ENCODE data around the gene DPYSL5. TPM values are rescaled to one million over a fixed set of nuclear protein-coding genes. Genes with fewer than 3 reads are reported as not detected.
A peak's percentile ranks its signal among the peaks of the same experiment; 100 is the strongest.

DPYSL5 gene
- total RNA-seq, 5 donors from 2014 or later (not counting 1 experiment from before 2014, with no cell fraction given), result not detected

- H3K9me3 Mint-ChIP-seq, result no peaks in the 10 kb centered on the region
- WGBS (ENCODE audit: insufficient coverage), result 78% methylated on average over 7 of the region's 10 CpGs
- Histone ChIP-seq H3K9me3 (no peaks in the 10 kb centered on the region), H3K27me3 (replicated peaks in 1 of 2; ENCODE audit: control insufficient read depth in 2 of 2, extremely low read depth in 1 of 2, insufficient read depth in 2 of 2, low read length in 1 of 2) (peaks cover 0 to 35% of the 10 kb centered on the region in 2 experiments), H3K36me3 (ENCODE audit: control insufficient read depth in 2 of 2, extremely low read depth in 1 of 2, insufficient read depth in 1 of 2, low read length in 1 of 2) (no peaks in the 10 kb centered on the region), H3K27ac (ENCODE audit: low read length) (no peak overlapping the region), H3K4me3 (ENCODE audit: control insufficient read depth in 1 of 2, extremely low read depth in 1 of 2, low read length in 1 of 2) (no peak overlapping the region), H3K4me1 (ENCODE audit: control insufficient read depth in 1 of 2, extremely low read depth in 1 of 2, insufficient read depth in 2 of 2, low read length in 2 of 2) (no peaks in the 10 kb centered on the region)
- no peak overlapping the region for H3K27ac Mint-ChIP-seq
- DNase-seq (no peak), ATAC-seq (replicated peaks in 1 of 4) (no peak)
- ChIA-PET CTCF (no interaction called here), POLR2A (no interaction called here)
- no peak overlapping the region for H3K4me3 Mint-ChIP-seq
- H3K36me3 Mint-ChIP-seq, result no peaks in the 10 kb centered on the region
- H3K4me1 Mint-ChIP-seq, result peaks cover 2 to 6% (median 2%) of the 10 kb centered on the region in 3 donors
- peaks cover 10 to 15% of the 10 kb centered on the region in 2 donors for H3K27me3 Mint-ChIP-seq
Observed at GRCh38 chr2:26938399-26939118, 90.6 kb downstream of the DPYSL5 start.

- Mint-ChIP-seq H3K4me3 (no peak overlapping the region), H3K9me3 (no peaks in the 10 kb centered on the region), H3K27me3 (peaks cover 12 to 18% of the 10 kb centered on the region in 2 donors), H3K4me1 (peaks cover 2 to 6% (median 2%) of the 10 kb centered on the region in 3 donors), H3K36me3 (no peaks in the 10 kb centered on the region), H3K27ac (no peak overlapping the region)
- H3K36me3 ChIP-seq (ENCODE audit: control insufficient read depth in 2 of 2, extremely low read depth in 1 of 2, insufficient read depth in 1 of 2, low read length in 1 of 2), result no peaks in the 10 kb centered on the region
- CTCF ChIA-PET, result interaction anchor here in 1 of 2 donors (0.7 to 1.2 kb wide), 4 partner anchors 12 to 167 kb away, joined by 3 to 4 read pairs (median 3); no protein-coding TSS in a partner anchor
- ATAC-seq (replicated peaks in 1 of 4) (no peak), DNase-seq (no peak)
- no peak overlapping the region for H3K4me3 ChIP-seq (ENCODE audit: control insufficient read depth in 1 of 2, extremely low read depth in 1 of 2, low read length in 1 of 2)
- WGBS (ENCODE audit: insufficient coverage), result no CpG with 5 or more reads among the region's 9 CpGs
- peaks cover 0 to 34% of the 10 kb centered on the region in 2 experiments for H3K27me3 ChIP-seq (replicated peaks in 1 of 2; ENCODE audit: control insufficient read depth in 2 of 2, extremely low read depth in 1 of 2, insufficient read depth in 2 of 2, low read length in 1 of 2)
- H3K4me1 ChIP-seq (ENCODE audit: control insufficient read depth in 1 of 2, extremely low read depth in 1 of 2, insufficient read depth in 2 of 2, low read length in 2 of 2), result no peaks in the 10 kb centered on the region
- H3K27ac ChIP-seq (ENCODE audit: low read length), result no peak overlapping the region
- POLR2A ChIA-PET, result interaction anchor here in 1 of 2 donors (0.7 kb wide), 1 partner anchor 10 kb away, joined by 3 read pairs; no protein-coding TSS in a partner anchor
- H3K9me3 ChIP-seq, result no peaks in the 10 kb centered on the region
Observed at GRCh38 chr2:26940001-26940400, 92.1 kb downstream of the DPYSL5 start.

GRCh38 chr2:26941486-26941885 lies 93.6 kb downstream of the DPYSL5 start:
- CTCF ChIA-PET, result interaction anchor here in 1 of 2 donors (1.0 kb wide), 1 partner anchor 14 kb away, joined by 3 read pairs; no protein-coding TSS in a partner anchor
- 66% methylated on average over 2 of the region's 3 CpGs for WGBS (ENCODE audit: insufficient coverage)
- no peaks in the 10 kb centered on the region for H3K36me3 ChIP-seq (ENCODE audit: control insufficient read depth in 2 of 2, extremely low read depth in 1 of 2, insufficient read depth in 1 of 2, low read length in 1 of 2)
- H3K4me3 ChIP-seq (ENCODE audit: control insufficient read depth in 1 of 2, extremely low read depth in 1 of 2, low read length in 1 of 2), result no peak overlapping the region
- peaks cover 17 to 21% of the 10 kb centered on the region in 2 donors for H3K27me3 Mint-ChIP-seq
- H3K27ac Mint-ChIP-seq, result no peak overlapping the region
- H3K27ac ChIP-seq (ENCODE audit: low read length), result no peak overlapping the region
- peaks cover 0 to 38% of the 10 kb centered on the region in 2 experiments for H3K27me3 ChIP-seq (replicated peaks in 1 of 2; ENCODE audit: control insufficient read depth in 2 of 2, extremely low read depth in 1 of 2, insufficient read depth in 2 of 2, low read length in 1 of 2)
- H3K9me3 Mint-ChIP-seq, result no peaks in the 10 kb centered on the region
- ATAC-seq (replicated peaks in 1 of 4), result no peak
- no peak overlapping the region for H3K4me3 Mint-ChIP-seq
- no peaks in the 10 kb centered on the region for H3K36me3 Mint-ChIP-seq
- POLR2A ChIA-PET, result interaction anchor here in 1 of 2 donors (0.5 kb wide), 1 partner anchor 560 kb away, joined by 5 read pairs; no protein-coding TSS in a partner anchor
- H3K4me1 ChIP-seq (ENCODE audit: control insufficient read depth in 1 of 2, extremely low read depth in 1 of 2, insufficient read depth in 2 of 2, low read length in 2 of 2), result no peaks in the 10 kb centered on the region
- H3K9me3 ChIP-seq, result no peaks in the 10 kb centered on the region
- peaks cover 2 to 6% (median 2%) of the 10 kb centered on the region in 3 donors for H3K4me1 Mint-ChIP-seq
- no peak for DNase-seq

- H3K27me3 Mint-ChIP-seq, result peaks cover 18 to 24% of the 10 kb centered on the region in 2 donors
Observed at GRCh38 chr2:26942543-26943295, 94.8 kb downstream of the DPYSL5 start.

GRCh38 chr2:26945991-26946750 lies 98.2 kb downstream of the DPYSL5 start:
- Histone ChIP-seq H3K36me3 (ENCODE audit: control insufficient read depth in 2 of 2, extremely low read depth in 1 of 2, insufficient read depth in 1 of 2, low read length in 1 of 2) (no peaks in the 10 kb centered on the region), H3K27me3 (replicated peaks in 1 of 2; ENCODE audit: control insufficient read depth in 2 of 2, extremely low read depth in 1 of 2, insufficient read depth in 2 of 2, low read length in 1 of 2) (peaks cover 0 to 64% of the 10 kb centered on the region in 2 experiments), H3K4me3 (ENCODE audit: control insufficient read depth in 1 of 2, extremely low read depth in 1 of 2, low read length in 1 of 2) (no peak overlapping the region), H3K4me1 (ENCODE audit: control insufficient read depth in 1 of 2, extremely low read depth in 1 of 2, insufficient read depth in 2 of 2, low read length in 2 of 2) (no peaks in the 10 kb centered on the region), H3K9me3 (no peaks in the 10 kb centered on the region), H3K27ac (ENCODE audit: low read length) (no peak overlapping the region)
- Mint-ChIP-seq H3K27me3 (peaks cover 25 to 32% of the 10 kb centered on the region in 2 donors), H3K27ac (no peak overlapping the region), H3K36me3 (no peaks in the 10 kb centered on the region), H3K9me3 (no peaks in the 10 kb centered on the region), H3K4me1 (peaks cover 2 to 6% (median 2%) of the 10 kb centered on the region in 3 donors), H3K4me3 (no peak overlapping the region)
- CTCF ChIA-PET, result no interaction called here
- 78% methylated on average over 11 of the region's 12 CpGs for WGBS (ENCODE audit: insufficient coverage)
- no peak for ATAC-seq (replicated peaks in 1 of 4)
- POLR2A ChIA-PET, result interaction anchor here in 1 of 2 donors (1.1 kb wide), 1 partner anchor 8 kb away, joined by 3 read pairs; no protein-coding TSS in a partner anchor
- DNase-seq, result no peak

More at GRCh38 chr2:26942543-26943295, 94.8 kb downstream of the DPYSL5 start:
- H3K4me1 ChIP-seq (ENCODE audit: control insufficient read depth in 1 of 2, extremely low read depth in 1 of 2, insufficient read depth in 2 of 2, low read length in 2 of 2), result no peaks in the 10 kb centered on the region
- no peak overlapping the region for H3K27ac ChIP-seq (ENCODE audit: low read length)
- H3K27me3 ChIP-seq (replicated peaks in 1 of 2; ENCODE audit: control insufficient read depth in 2 of 2, extremely low read depth in 1 of 2, insufficient read depth in 2 of 2, low read length in 1 of 2), result peaks cover 0 to 49% of the 10 kb centered on the region in 2 experiments
- ChIA-PET POLR2A (no interaction called here), CTCF (interaction anchor here in 1 of 2 donors (0.5 to 1.4 kb wide), 3 partner anchors 97 to 835 kb away, joined by 3 to 7 read pairs (median 5); no protein-coding TSS in a partner anchor)
- WGBS (ENCODE audit: insufficient coverage), result 36% methylated on average over 20 of the region's 28 CpGs
- ATAC-seq (replicated peaks in 1 of 4), result peak in 3 of 4 experiments; percentile 37 to 60 (median 40)
- peaks cover 2 to 6% (median 2%) of the 10 kb centered on the region in 3 donors for H3K4me1 Mint-ChIP-seq
- H3K9me3 Mint-ChIP-seq, result no peaks in the 10 kb centered on the region
- no peak overlapping the region for H3K27ac Mint-ChIP-seq
- DNase-seq, result peak; percentile 15 to 72 (median 44)
- H3K4me3 Mint-ChIP-seq, result no peak overlapping the region
- no peaks in the 10 kb centered on the region for H3K9me3 ChIP-seq
- H3K36me3 ChIP-seq (ENCODE audit: control insufficient read depth in 2 of 2, extremely low read depth in 1 of 2, insufficient read depth in 1 of 2, low read length in 1 of 2), result no peaks in the 10 kb centered on the region
- no peaks in the 10 kb centered on the region for H3K36me3 Mint-ChIP-seq
- no peak overlapping the region for H3K4me3 ChIP-seq (ENCODE audit: control insufficient read depth in 1 of 2, extremely low read depth in 1 of 2, low read length in 1 of 2)

All from T-cell (primary cell).